Common myeloid progenitor, CD34-positive (primary cell): ENCODE data around the gene CLRN3.

Source experiments
- CTCF ChIA-PET: fragments of 350-600 bp; sonication (Branson Sonifier 250); formaldehyde crosslinking; loops from one replicate; lab custom pipeline; 2021; ENCODE audit warnings: antibody characterized with exemption; lab: Charles Lee
- POLR2A ChIA-PET: fragments of 350-600 bp; sonication (Branson Sonifier 250); formaldehyde crosslinking; loops from one replicate; lab custom pipeline; 2021; ENCODE audit warnings: antibody characterized with exemption; lab: Charles Lee
- DNase-seq, 3 donors: peaks; one replicate each; pipeline versions ENCODE4 v3.0.0 to v3.0.0-alpha.2; 2013
- H3K27ac ChIP-seq, 2 experiments: 1 replicate in 1 of 2; 2 replicates in 1 of 2; pipeline ENCODE4 v1.7.0; 2013; ENCODE audit warnings: inconsistent platforms in 2 of 2, low read length in 2 of 2, mild to moderate bottlenecking in 2 of 2, low read depth in 1 of 2, moderate library complexity in 1 of 2; ENCODE audit not compliant: severe bottlenecking in 2 of 2, insufficient read depth in 1 of 2, poor library complexity in 1 of 2
- H3K27me3 ChIP-seq, 5 experiments: replicated peaks in 2 of 5; 1 replicate in 3 of 5; 2 replicates in 2 of 5; pipeline versions ENCODE4 v1.6.1 to v1.7.0; 2013; ENCODE audit warnings: low read length in 4 of 5, mild to moderate bottlenecking in 2 of 5, moderate library complexity in 2 of 5, inconsistent platforms in 1 of 5; ENCODE audit not compliant: insufficient read depth in 5 of 5, control insufficient read depth in 4 of 5
- H3K36me3 ChIP-seq, 4 experiments: 1 replicate in 2 of 4; 2 replicates in 2 of 4; pipeline versions ENCODE4 v1.6.1 to v1.7.0; 2013; ENCODE audit warnings: low read length in 3 of 4, control low read depth in 1 of 4, mild to moderate bottlenecking in 1 of 4; ENCODE audit not compliant: control insufficient read depth in 4 of 4, insufficient read depth in 4 of 4
- H3K4me1 ChIP-seq, 4 experiments: 1 replicate in 3 of 4; 2 replicates in 1 of 4; pipeline versions ENCODE4 v1.6.1 to v1.7.1; 2013; ENCODE audit warnings: low read length in 3 of 4, mild to moderate bottlenecking in 3 of 4, control low read depth in 1 of 4, inconsistent platforms in 1 of 4, moderate library complexity in 1 of 4; ENCODE audit not compliant: control insufficient read depth in 4 of 4, insufficient read depth in 4 of 4; ENCODE audit errors: control extremely low read depth in 1 of 4
- H3K4me3 ChIP-seq, 7 experiments: 1 replicate in 4 of 7; 2 replicates in 3 of 7; pipeline versions ENCODE4 v1.5.1 to v1.7.0; 2013; ENCODE audit warnings: mild to moderate bottlenecking in 7 of 7, low read length in 6 of 7, moderate library complexity in 6 of 7, inconsistent platforms in 2 of 7, low read depth in 2 of 7, control low read depth in 1 of 7; ENCODE audit not compliant: insufficient read depth in 4 of 7, control insufficient read depth in 1 of 7; ENCODE audit errors: extremely low read depth in 1 of 7
- H3K9me3 ChIP-seq, 5 experiments: 1 replicate in 4 of 5; 2 replicates in 1 of 5; pipeline versions ENCODE4 v1.6.1 to v1.7.1; 2013; ENCODE audit warnings: low read length in 4 of 5, mild to moderate bottlenecking in 2 of 5, inconsistent platforms in 1 of 5, low read depth in 1 of 5, moderate library complexity in 1 of 5; ENCODE audit not compliant: control insufficient read depth in 4 of 5, insufficient read depth in 2 of 5; ENCODE audit errors: control extremely low read depth in 1 of 5
- WGBS: methylation state at CpG from one replicate; pipeline ENCODE4 v1.1.5; 2013; ENCODE audit not compliant: insufficient coverage; 5-methylcytosine and 5-hydroxymethylcytosine counted together

Gene CLRN3

GRCh38 chr10:127882391-127882790 is 10.3 kb downstream of the CLRN3 start:
- CTCF ChIA-PET, result interaction anchor here (1.2 kb wide), 1 partner anchor 129 kb away, joined by 4 read pairs; no protein-coding TSS in a partner anchor
- DNase-seq, result no peak
- Histone ChIP-seq H3K4me3 (no peak overlapping the region), H3K27ac (no peak overlapping the region), H3K27me3 (no peaks in the 10 kb centered on the region), H3K9me3 (no peaks in the 10 kb centered on the region), H3K36me3 (no peaks in the 10 kb centered on the region), H3K4me1 (peaks cover 3 to 42% (median 26%) of the 10 kb centered on the region in 4 experiments)
- 76% methylated on average over 5 of the region's 8 CpGs for WGBS
- POLR2A ChIA-PET, result interaction anchor here (0.6 kb wide), 1 partner anchor 153 kb away, joined by 3 read pairs; no protein-coding TSS in a partner anchor

DNA sequence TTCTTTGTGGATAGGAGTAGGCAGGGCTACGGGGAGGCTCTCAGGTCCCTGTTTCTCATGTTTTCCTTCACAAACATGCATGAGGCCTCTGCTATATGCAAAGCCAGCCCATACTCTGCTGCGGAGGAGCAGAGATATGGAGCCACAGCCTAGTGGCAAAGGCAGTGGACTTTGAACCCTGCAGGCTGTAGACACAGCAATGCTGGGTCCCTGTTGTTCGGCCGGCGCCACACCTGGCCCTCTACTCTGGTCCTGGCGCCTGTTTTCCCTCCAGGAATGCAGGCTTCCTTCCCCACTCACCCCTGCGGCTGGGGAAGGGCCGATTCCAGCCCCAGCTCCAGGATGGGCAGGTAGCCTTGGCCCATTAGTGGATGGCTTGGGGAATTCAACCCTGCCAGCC is 11.5 kb downstream of the CLRN3 start:
- no peak overlapping the region for H3K27ac ChIP-seq
- H3K9me3 ChIP-seq, result no peaks in the 10 kb centered on the region
- no peaks in the 10 kb centered on the region for H3K27me3 ChIP-seq
- ChIA-PET POLR2A (no interaction called here), CTCF (no interaction called here)
- no peak overlapping the region for H3K4me3 ChIP-seq
- peaks cover 3 to 42% (median 26%) of the 10 kb centered on the region in 4 experiments for H3K4me1 ChIP-seq
- WGBS, result 92% methylated on average over 5 of the region's 8 CpGs
- DNase-seq, result no peak
- no peaks in the 10 kb centered on the region for H3K36me3 ChIP-seq

DNA sequence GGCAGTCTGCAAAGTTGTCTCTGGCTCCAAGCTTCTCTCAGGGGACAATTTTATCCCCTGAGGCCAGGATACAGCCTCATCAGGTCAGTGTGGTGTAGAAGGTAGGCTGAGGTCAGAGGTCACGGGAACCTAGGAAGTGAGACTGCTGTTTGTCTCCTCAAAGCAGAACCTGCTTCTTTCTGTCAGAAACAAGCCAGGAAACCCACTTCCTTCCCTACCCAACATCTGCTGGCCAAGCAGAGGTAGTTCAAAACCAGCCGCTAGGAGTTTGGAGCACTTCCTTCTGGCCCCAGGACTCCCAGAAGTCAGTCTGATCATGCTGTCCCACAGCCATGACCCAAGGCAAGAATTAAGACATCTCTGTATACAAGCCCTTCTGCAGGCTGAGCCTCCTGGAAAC is 12.2 kb downstream of the CLRN3 start:
- DNase-seq, result peak; percentile 23 to 83 (median 76)
- no peaks in the 10 kb centered on the region for H3K36me3 ChIP-seq
- ChIA-PET POLR2A (interaction anchor here (0.9 kb wide), 1 partner anchor 193 kb away, joined by 3 read pairs; no protein-coding TSS in a partner anchor), CTCF (no interaction called here)
- WGBS, result no CpG with 5 or more reads among the region's 2 CpGs
- no peak overlapping the region for H3K4me3 ChIP-seq
- H3K9me3 ChIP-seq, result no peaks in the 10 kb centered on the region
- H3K4me1 ChIP-seq, result peaks cover 3 to 42% (median 26%) of the 10 kb centered on the region in 4 experiments
- no peaks in the 10 kb centered on the region for H3K27me3 ChIP-seq
- H3K27ac ChIP-seq, result no peak overlapping the region

DNA sequence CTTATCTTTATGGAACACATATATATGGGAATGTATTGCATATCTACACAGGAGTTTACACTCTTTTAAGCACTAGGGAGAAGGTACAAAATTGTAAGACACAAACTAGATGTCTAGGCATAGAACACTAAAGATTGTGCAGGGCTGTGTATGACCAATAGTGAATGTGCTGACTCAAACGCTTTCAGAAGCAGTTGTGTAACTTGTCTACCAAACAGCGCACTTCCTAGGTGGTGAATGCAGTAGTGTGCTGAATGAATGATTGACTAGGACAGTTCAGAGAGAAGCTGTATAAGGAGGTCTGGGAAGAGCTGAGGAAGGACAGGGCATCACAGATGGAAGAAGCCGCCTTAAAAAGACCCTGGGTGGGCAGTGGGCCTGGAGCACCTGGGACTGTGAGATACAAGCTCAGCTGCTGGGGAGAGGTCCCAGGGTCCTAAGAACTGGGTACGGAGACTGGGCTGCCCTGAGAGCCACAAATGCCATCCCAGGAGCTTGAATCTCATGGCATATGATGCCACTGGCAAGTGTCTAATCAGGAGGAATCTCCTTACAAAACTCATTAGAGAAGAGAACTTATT is 14.2 kb downstream of the CLRN3 start:
- no peak overlapping the region for H3K27ac ChIP-seq
- H3K27me3 ChIP-seq, result no peaks in the 10 kb centered on the region
- CTCF ChIA-PET, result interaction anchor here (0.5 to 1.1 kb wide), 3 partner anchors 24 to 245 kb away, joined by 3 read pairs; no protein-coding TSS in a partner anchor
- WGBS, result 97% methylated on average over 3 of the region's 4 CpGs
- no peaks in the 10 kb centered on the region for H3K36me3 ChIP-seq
- no peak overlapping the region for H3K4me3 ChIP-seq
- DNase-seq, result no peak
- POLR2A ChIA-PET, result no interaction called here
- no peaks in the 10 kb centered on the region for H3K9me3 ChIP-seq
- peaks cover 3 to 42% (median 26%) of the 10 kb centered on the region in 4 experiments for H3K4me1 ChIP-seq

DNA sequence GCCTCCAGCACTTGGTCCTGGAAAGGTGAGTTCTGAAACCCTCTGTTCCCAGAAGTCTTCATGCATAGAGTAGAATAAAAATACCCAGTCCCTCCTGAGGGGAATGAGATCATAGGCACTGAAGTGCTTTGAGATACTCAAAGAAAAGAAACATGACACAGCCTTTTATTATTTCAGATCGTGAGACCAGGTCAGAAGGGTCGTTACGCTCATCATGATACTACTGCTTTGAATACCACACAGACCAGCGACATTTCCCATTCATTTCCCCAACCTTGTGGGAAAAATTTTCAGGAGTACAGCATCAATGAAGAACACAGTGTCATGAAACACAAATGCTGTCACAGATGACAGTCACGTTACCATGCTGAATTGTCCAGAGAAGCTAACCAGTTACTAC is 15.0 kb downstream of the CLRN3 start:
- H3K4me1 ChIP-seq, result peaks cover 3 to 36% (median 22%) of the 10 kb centered on the region in 4 experiments
- no peak for DNase-seq
- WGBS, result 100% methylated on average over 5 of the region's 5 CpGs

GRCh38 chr10:127877116-127877515 is 15.6 kb downstream of the CLRN3 start:
- Histone ChIP-seq H3K27me3 (no peaks in the 10 kb centered on the region), H3K4me1 (peaks cover 3 to 30% (median 19%) of the 10 kb centered on the region in 4 experiments), H3K27ac (no peak overlapping the region), H3K9me3 (no peaks in the 10 kb centered on the region), H3K36me3 (no peaks in the 10 kb centered on the region), H3K4me3 (no peak overlapping the region)
- ChIA-PET CTCF (no interaction called here), POLR2A (no interaction called here)
- DNase-seq, result no peak
- WGBS, result 100% methylated on average over 3 of the region's 4 CpGs

More for the DNA sequence above, 15.0 kb downstream of the CLRN3 start:
- POLR2A ChIA-PET, result no interaction called here
- H3K9me3 ChIP-seq, result no peaks in the 10 kb centered on the region
- H3K4me3 ChIP-seq, result no peak overlapping the region
- H3K27ac ChIP-seq, result no peak overlapping the region
- no peaks in the 10 kb centered on the region for H3K36me3 ChIP-seq
- CTCF ChIA-PET, result no interaction called here
- no peaks in the 10 kb centered on the region for H3K27me3 ChIP-seq

- H3K36me3 ChIP-seq, result no peaks in the 10 kb centered on the region
- CTCF ChIA-PET, result no interaction called here
- no peak for DNase-seq
- H3K4me1 ChIP-seq, result peaks cover 3 to 18% (median 10%) of the 10 kb centered on the region in 4 experiments
- POLR2A ChIA-PET, result no interaction called here
- no peak overlapping the region for H3K27ac ChIP-seq
- WGBS, result 100% methylated on average over 1 of the region's 5 CpGs
- no peaks in the 10 kb centered on the region for H3K9me3 ChIP-seq
- no peak overlapping the region for H3K4me3 ChIP-seq
- no peaks in the 10 kb centered on the region for H3K27me3 ChIP-seq
These were observed 16.8 kb downstream of the CLRN3 start for GRCh38 chr10:127875916-127876315.
